Measurements from ENCODE around the gene AOPEP. TPM values are rescaled to one million over a fixed set of nuclear protein-coding genes. Genes with fewer than 3 reads are reported as not detected.
A peak's percentile ranks its signal among the peaks of the same experiment; 100 is the strongest.
"Not testable (repeated sequence)": the region's sequence is repeated elsewhere in the genome, so short reads cannot be mapped to it uniquely, and the experiment has no call there.

The AOPEP gene
- total RNA-seq, 4 donors from 2014 or later, result 149 to 306 (median 193) TPM

GRCh38 chr9:94951324-94952135, 225.0 kb downstream of the AOPEP start:
- Histone ChIP-seq H3K4me1 (peaks cover 49% of the 10 kb centered on the region), H3K27ac (peak overlapping the region; percentile 29), H3K36me3 (peaks cover 6% of the 10 kb centered on the region), H3K9me3 (no peaks in the 10 kb centered on the region), H3K27me3 (no peaks in the 10 kb centered on the region), H3K4me3 (no peak overlapping the region)
- TF ChIP-seq CTCF (IDR thresholded peaks at IDR 0.05) (no peak), POLR2AphosphoS5 (IDR thresholded peaks at IDR 0.05) (no peak), EP300 (IDR thresholded peaks at IDR 0.05) (no peak), POLR2A (IDR thresholded peaks at IDR 0.05) (no peak)
- 56% methylated on average over 5 of the region's 5 CpGs for WGBS
- no peak for DNase-seq (ENCODE audit: low spot score in 2 of 2)

- H3K27me3 ChIP-seq, result no peaks in the 10 kb centered on the region
- peaks cover 6% of the 10 kb centered on the region for H3K36me3 ChIP-seq
- peak overlapping the region; percentile 63 for H3K27ac ChIP-seq
- 35% methylated on average over 8 of the region's 8 CpGs for WGBS
- no peak for DNase-seq (ENCODE audit: low spot score in 2 of 2)
- H3K4me3 ChIP-seq, result no peak overlapping the region
- H3K4me1 ChIP-seq, result peaks cover 49% of the 10 kb centered on the region
- H3K9me3 ChIP-seq, result no peaks in the 10 kb centered on the region
- TF ChIP-seq POLR2A (IDR thresholded peaks at IDR 0.05) (no peak), POLR2AphosphoS5 (IDR thresholded peaks at IDR 0.05) (no peak), EP300 (IDR thresholded peaks at IDR 0.05) (no peak), CTCF (IDR thresholded peaks at IDR 0.05) (no peak)
Measured at GRCh38 chr9:94952565-94953373, 226.3 kb downstream of the AOPEP start.

GRCh38 chr9:94956731-94957130, 230.2 kb downstream of the AOPEP start:
- DNase-seq (ENCODE audit: low spot score in 2 of 2), result no peak
- Histone ChIP-seq H3K27ac (no peak overlapping the region), H3K36me3 (peaks cover 6% of the 10 kb centered on the region), H3K4me3 (no peak overlapping the region), H3K27me3 (no peaks in the 10 kb centered on the region), H3K4me1 (peaks cover 19% of the 10 kb centered on the region), H3K9me3 (no peaks in the 10 kb centered on the region)
- WGBS, result 91% methylated on average over 5 of the region's 5 CpGs
- TF ChIP-seq POLR2A (IDR thresholded peaks at IDR 0.05) (no peak), EP300 (IDR thresholded peaks at IDR 0.05) (no peak), POLR2AphosphoS5 (IDR thresholded peaks at IDR 0.05) (no peak), CTCF (IDR thresholded peaks at IDR 0.05) (no peak)

- H3K27me3 ChIP-seq, result no peaks in the 10 kb centered on the region
- WGBS, result 82% methylated on average over 5 of the region's 5 CpGs
- TF ChIP-seq POLR2A (IDR thresholded peaks at IDR 0.05) (no peak), CTCF (IDR thresholded peaks at IDR 0.05) (no peak), EP300 (IDR thresholded peaks at IDR 0.05) (no peak), POLR2AphosphoS5 (IDR thresholded peaks at IDR 0.05) (no peak)
Measured at GRCh38 chr9:94960964-94961363, 234.5 kb downstream of the AOPEP start.

GRCh38 chr9:94961870-94962269, 235.4 kb downstream of the AOPEP start:
- Histone ChIP-seq H3K4me3 (no peak overlapping the region), H3K27me3 (no peaks in the 10 kb centered on the region), H3K27ac (no peak overlapping the region), H3K4me1 (no peaks in the 10 kb centered on the region), H3K9me3 (no peaks in the 10 kb centered on the region), H3K36me3 (no peaks in the 10 kb centered on the region)
- 75% methylated on average over 2 of the region's 2 CpGs for WGBS
- no peak for DNase-seq (ENCODE audit: low spot score in 2 of 2)
- no peak for TF ChIP-seq EP300 (IDR thresholded peaks at IDR 0.05)
- TF ChIP-seq POLR2A (IDR thresholded peaks at IDR 0.05), result no peak
- no peak for TF ChIP-seq POLR2AphosphoS5 (IDR thresholded peaks at IDR 0.05)
- TF ChIP-seq CTCF (IDR thresholded peaks at IDR 0.05), result no peak

More at GRCh38 chr9:94960964-94961363, 234.5 kb downstream of the AOPEP start:
- Histone ChIP-seq H3K27ac (no peak overlapping the region), H3K36me3 (peaks cover 5% of the 10 kb centered on the region), H3K4me1 (no peaks in the 10 kb centered on the region), H3K4me3 (no peak overlapping the region), H3K9me3 (no peaks in the 10 kb centered on the region)
- DNase-seq (ENCODE audit: low spot score in 2 of 2), result no peak

GRCh38 chr9:94965631-94966030, 239.1 kb downstream of the AOPEP start:
- WGBS, result 96% methylated on average over 5 of the region's 5 CpGs
- H3K27me3 ChIP-seq; H3K27ac ChIP-seq; H3K4me1 ChIP-seq; H3K36me3 ChIP-seq; DNase-seq (ENCODE audit: low spot score in 2 of 2); H3K9me3 ChIP-seq; H3K4me3 ChIP-seq: not testable (repeated sequence)

GRCh38 chr9:94966046-94966445, 239.5 kb downstream of the AOPEP start:
- not testable (repeated sequence) for H3K27ac ChIP-seq; DNase-seq (ENCODE audit: low spot score in 2 of 2); H3K36me3 ChIP-seq; H3K27me3 ChIP-seq; H3K9me3 ChIP-seq; H3K4me1 ChIP-seq; H3K4me3 ChIP-seq
- 92% methylated on average over 2 of the region's 3 CpGs for WGBS

Measured in suprapubic skin (tissue), 4 donors.